ENCODE results near the gene TRAF3.

TRAF3 gene

GRCh38 chr14:102737402-102738372 is 39.6 kb upstream of the TRAF3 start:
- no peaks in the 10 kb centered on the region for H3K4me1 ChIP-seq (ENCODE audit: control insufficient read depth, insufficient read depth, low read length)
- no peak overlapping the region for H3K4me3 ChIP-seq (ENCODE audit: low read length)
- H3K9me3 ChIP-seq (ENCODE audit: control insufficient read depth, low read length): no peaks in the 10 kb centered on the region
- H3K36me3 ChIP-seq (ENCODE audit: control insufficient read depth, insufficient read depth, low read length): no peaks in the 10 kb centered on the region
- no peak overlapping the region for H3K9ac ChIP-seq (ENCODE audit: low read length)
- H3K27me3 ChIP-seq (ENCODE audit: control insufficient read depth, insufficient read depth, low read length): no peaks in the 10 kb centered on the region

DNA sequence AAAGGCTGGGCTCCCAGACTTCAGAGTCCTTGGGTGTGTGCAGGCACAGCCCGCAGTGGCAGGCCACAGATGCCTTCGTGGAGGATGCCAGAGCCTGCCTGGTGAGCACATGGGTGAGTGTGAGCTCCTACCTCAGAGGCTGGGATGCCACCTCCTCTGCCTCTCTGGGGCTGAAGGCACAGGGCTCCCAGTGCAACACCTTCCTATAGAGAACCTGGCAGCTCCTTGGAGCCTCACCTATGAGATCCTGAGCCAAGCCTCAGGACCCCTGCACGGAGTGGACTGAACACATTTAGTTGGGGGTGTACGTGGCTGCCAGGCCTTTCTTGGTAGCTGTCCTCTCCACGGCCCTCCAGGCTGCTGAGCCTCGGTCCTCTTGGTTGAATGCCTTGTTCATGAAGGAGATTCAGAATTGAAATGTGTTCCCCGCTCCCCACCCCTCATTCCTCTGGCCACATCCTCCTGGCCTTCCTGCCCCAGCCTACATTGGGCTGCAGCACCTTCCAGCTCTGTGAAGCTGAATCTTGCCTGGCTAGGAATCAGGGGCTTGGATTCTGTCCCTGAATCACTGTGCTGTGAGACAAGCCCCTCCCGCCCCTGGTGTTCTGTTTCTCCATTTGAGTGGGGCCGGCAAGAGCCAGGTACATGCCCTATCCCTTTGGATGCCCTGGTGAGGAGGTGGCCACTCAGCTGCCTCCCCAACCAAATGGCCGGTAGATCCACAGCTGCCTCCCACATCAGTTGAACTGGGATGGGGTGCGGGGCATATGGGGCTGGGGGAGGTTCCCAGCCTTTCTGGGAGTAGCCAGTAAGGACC is 38.7 kb upstream of the TRAF3 start:
- no peaks in the 10 kb centered on the region for H3K36me3 ChIP-seq (ENCODE audit: control insufficient read depth, insufficient read depth, low read length)
- H3K27me3 ChIP-seq (ENCODE audit: control insufficient read depth, insufficient read depth, low read length): no peaks in the 10 kb centered on the region
- no peak overlapping the region for H3K4me3 ChIP-seq (ENCODE audit: low read length)
- no peak overlapping the region for H3K9ac ChIP-seq (ENCODE audit: low read length)
- no peaks in the 10 kb centered on the region for H3K9me3 ChIP-seq (ENCODE audit: control insufficient read depth, low read length)
- H3K4me1 ChIP-seq (ENCODE audit: control insufficient read depth, insufficient read depth, low read length): no peaks in the 10 kb centered on the region

DNA sequence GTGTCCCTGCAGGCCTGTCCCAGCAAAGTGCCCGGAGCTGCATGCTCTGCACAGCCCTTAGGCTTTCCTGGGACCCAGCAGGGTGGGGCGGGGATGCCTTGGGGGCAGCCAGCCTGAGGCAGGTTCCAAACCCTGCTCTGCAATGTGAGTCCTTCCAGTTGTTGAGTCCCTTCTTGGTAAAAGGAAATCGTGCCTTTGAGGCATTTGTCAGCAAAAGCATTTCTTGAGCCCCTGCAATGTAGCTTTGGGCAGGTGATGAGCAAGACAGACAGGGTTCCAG is 38.1 kb upstream of the TRAF3 start:
- H3K27me3 ChIP-seq (ENCODE audit: control insufficient read depth, insufficient read depth, low read length): no peaks in the 10 kb centered on the region

GRCh38 chr14:102746634-102747438 is 30.4 kb upstream of the TRAF3 start:
- H3K9ac ChIP-seq (ENCODE audit: low read length): no peak overlapping the region

More for the DNA sequence above, 38.1 kb upstream of the TRAF3 start:
- H3K9ac ChIP-seq (ENCODE audit: low read length): no peak overlapping the region
- no peaks in the 10 kb centered on the region for H3K9me3 ChIP-seq (ENCODE audit: control insufficient read depth, low read length)
- H3K36me3 ChIP-seq (ENCODE audit: control insufficient read depth, insufficient read depth, low read length): no peaks in the 10 kb centered on the region
- no peak overlapping the region for H3K4me3 ChIP-seq (ENCODE audit: low read length)
- no peaks in the 10 kb centered on the region for H3K4me1 ChIP-seq (ENCODE audit: control insufficient read depth, insufficient read depth, low read length)

GRCh38 chr14:102748806-102749205 is 28.4 kb upstream of the TRAF3 start:
- no peaks in the 10 kb centered on the region for H3K4me1 ChIP-seq (ENCODE audit: control insufficient read depth, insufficient read depth, low read length)
- no peak overlapping the region for H3K9ac ChIP-seq (ENCODE audit: low read length)
- H3K36me3 ChIP-seq (ENCODE audit: control insufficient read depth, insufficient read depth, low read length): no peaks in the 10 kb centered on the region
- no peaks in the 10 kb centered on the region for H3K9me3 ChIP-seq (ENCODE audit: control insufficient read depth, low read length)
- H3K27me3 ChIP-seq (ENCODE audit: control insufficient read depth, insufficient read depth, low read length): no peaks in the 10 kb centered on the region
- no peak overlapping the region for H3K4me3 ChIP-seq (ENCODE audit: low read length)

More at GRCh38 chr14:102746634-102747438, 30.4 kb upstream of the TRAF3 start:
- no peaks in the 10 kb centered on the region for H3K36me3 ChIP-seq (ENCODE audit: control insufficient read depth, insufficient read depth, low read length)
- H3K4me3 ChIP-seq (ENCODE audit: low read length): no peak overlapping the region
- no peaks in the 10 kb centered on the region for H3K27me3 ChIP-seq (ENCODE audit: control insufficient read depth, insufficient read depth, low read length)
- H3K9me3 ChIP-seq (ENCODE audit: control insufficient read depth, low read length): no peaks in the 10 kb centered on the region
- no peaks in the 10 kb centered on the region for H3K4me1 ChIP-seq (ENCODE audit: control insufficient read depth, insufficient read depth, low read length)

DNA sequence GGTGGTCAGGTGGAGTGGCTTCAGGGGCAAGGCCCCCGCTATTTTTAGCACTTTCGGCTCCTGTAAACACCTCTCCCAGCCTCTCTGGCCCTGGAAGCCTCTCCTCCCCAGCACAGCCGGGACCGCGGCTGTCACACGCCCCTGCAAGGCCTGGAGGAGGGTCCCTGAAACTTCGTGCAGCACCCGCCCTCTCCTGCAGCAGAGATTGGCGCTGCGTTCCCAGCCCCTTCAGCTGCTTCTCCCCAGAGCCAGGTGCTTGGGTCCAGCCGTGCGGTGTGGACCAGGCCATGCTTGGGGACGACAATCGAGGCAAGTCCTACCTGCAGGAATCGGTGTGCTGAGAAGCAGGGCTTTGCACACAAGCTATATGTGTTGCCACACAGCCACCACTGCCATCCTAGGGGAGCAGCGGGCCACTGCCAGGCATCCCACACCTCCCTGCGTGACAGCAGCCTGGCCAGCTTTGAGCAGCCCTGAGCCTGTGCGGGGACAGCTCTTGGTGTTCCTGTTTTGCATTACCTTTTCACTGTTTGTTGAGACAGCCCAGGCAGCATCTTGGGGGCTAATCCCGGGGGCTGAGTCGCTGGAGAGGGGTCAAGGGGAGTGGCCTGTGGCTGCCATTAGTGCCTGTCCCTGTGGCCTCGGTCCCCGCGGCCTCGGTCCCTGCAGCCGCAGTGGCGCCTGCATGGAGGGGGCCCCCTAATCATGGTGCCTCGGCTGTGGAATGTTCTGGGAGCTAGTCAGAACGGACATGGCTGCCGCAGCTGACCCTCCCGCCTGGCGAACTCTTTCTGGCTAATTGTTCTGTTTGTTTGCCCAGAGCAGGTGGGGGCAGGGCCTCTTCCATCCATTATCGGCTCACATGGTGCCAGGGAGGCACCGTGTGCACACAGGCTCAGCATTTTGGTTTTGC is 27.6 kb upstream of the TRAF3 start:
- Histone ChIP-seq H3K4me1 (ENCODE audit: control insufficient read depth, insufficient read depth, low read length) (no peaks in the 10 kb centered on the region), H3K36me3 (ENCODE audit: control insufficient read depth, insufficient read depth, low read length) (no peaks in the 10 kb centered on the region), H3K9ac (ENCODE audit: low read length) (no peak overlapping the region), H3K27me3 (ENCODE audit: control insufficient read depth, insufficient read depth, low read length) (no peaks in the 10 kb centered on the region), H3K9me3 (ENCODE audit: control insufficient read depth, low read length) (no peaks in the 10 kb centered on the region), H3K4me3 (ENCODE audit: low read length) (no peak overlapping the region)

GRCh38 chr14:102750376-102750775 is 26.9 kb upstream of the TRAF3 start:
- no peak overlapping the region for H3K4me3 ChIP-seq (ENCODE audit: low read length)
- no peak overlapping the region for H3K9ac ChIP-seq (ENCODE audit: low read length)
- H3K36me3 ChIP-seq (ENCODE audit: control insufficient read depth, insufficient read depth, low read length): no peaks in the 10 kb centered on the region
- H3K27me3 ChIP-seq (ENCODE audit: control insufficient read depth, insufficient read depth, low read length): no peaks in the 10 kb centered on the region
- H3K9me3 ChIP-seq (ENCODE audit: control insufficient read depth, low read length): no peaks in the 10 kb centered on the region
- H3K4me1 ChIP-seq (ENCODE audit: control insufficient read depth, insufficient read depth, low read length): no peaks in the 10 kb centered on the region

GRCh38 chr14:102751088-102751487 is 26.2 kb upstream of the TRAF3 start:
- no peaks in the 10 kb centered on the region for H3K36me3 ChIP-seq (ENCODE audit: control insufficient read depth, insufficient read depth, low read length)
- no peak overlapping the region for H3K4me3 ChIP-seq (ENCODE audit: low read length)
- no peak overlapping the region for H3K9ac ChIP-seq (ENCODE audit: low read length)
- H3K4me1 ChIP-seq (ENCODE audit: control insufficient read depth, insufficient read depth, low read length): no peaks in the 10 kb centered on the region
- H3K27me3 ChIP-seq (ENCODE audit: control insufficient read depth, insufficient read depth, low read length): no peaks in the 10 kb centered on the region
- no peaks in the 10 kb centered on the region for H3K9me3 ChIP-seq (ENCODE audit: control insufficient read depth, low read length)

- Histone ChIP-seq H3K27me3 (ENCODE audit: control insufficient read depth, insufficient read depth, low read length) (no peaks in the 10 kb centered on the region), H3K36me3 (ENCODE audit: control insufficient read depth, insufficient read depth, low read length) (no peaks in the 10 kb centered on the region), H3K4me3 (ENCODE audit: low read length) (no peak overlapping the region), H3K9ac (ENCODE audit: low read length) (no peak overlapping the region), H3K4me1 (ENCODE audit: control insufficient read depth, insufficient read depth, low read length) (no peaks in the 10 kb centered on the region), H3K9me3 (ENCODE audit: control insufficient read depth, low read length) (no peaks in the 10 kb centered on the region)
Observed at GRCh38 chr14:102752239-102752847, 24.9 kb upstream of the TRAF3 start.

DNA sequence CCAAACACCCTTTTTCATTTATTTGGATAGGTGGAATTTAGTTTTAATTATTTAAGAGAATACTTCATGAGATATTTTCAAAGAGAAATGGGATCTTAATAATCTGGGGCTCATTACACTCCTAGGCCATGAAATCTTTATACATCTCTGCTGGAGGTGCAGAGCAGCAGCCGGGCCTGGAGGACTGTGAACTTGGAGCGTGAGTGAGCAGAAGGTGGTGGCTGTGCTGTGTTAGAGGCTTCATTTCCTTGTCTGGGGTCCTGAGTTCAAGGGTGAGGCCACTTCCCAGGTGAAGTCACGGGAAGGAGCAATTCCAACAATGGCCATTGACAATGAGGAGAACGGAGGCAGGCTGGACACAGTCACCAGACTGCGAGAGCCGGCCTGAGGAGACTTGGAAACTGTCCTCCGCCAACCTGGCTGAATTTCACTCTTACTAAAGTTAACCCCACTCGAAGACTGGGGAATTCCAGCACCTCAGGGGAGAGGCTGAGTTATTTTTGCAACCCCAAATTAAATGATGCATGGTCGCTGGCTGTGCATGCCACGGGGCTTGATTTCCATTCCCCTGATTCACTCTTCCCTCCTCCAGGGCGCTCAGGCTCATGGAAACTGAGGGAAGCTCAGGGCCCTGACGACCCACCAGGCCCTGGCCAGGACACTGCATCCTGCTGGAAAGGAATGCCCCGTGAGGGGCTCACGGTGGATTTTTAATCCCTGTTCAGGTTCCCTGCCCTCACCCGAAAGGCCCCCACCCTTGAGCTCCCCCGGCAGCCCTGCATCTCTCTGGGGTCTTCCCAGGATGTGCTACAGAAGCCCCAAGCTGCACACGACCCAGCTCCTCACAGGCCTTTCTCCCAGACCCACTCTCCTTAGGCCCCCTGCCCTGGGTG is 22.6 kb upstream of the TRAF3 start:
- Histone ChIP-seq H3K27me3 (ENCODE audit: control insufficient read depth, insufficient read depth, low read length) (no peaks in the 10 kb centered on the region), H3K4me3 (ENCODE audit: low read length) (no peak overlapping the region), H3K36me3 (ENCODE audit: control insufficient read depth, insufficient read depth, low read length) (no peaks in the 10 kb centered on the region), H3K4me1 (ENCODE audit: control insufficient read depth, insufficient read depth, low read length) (no peaks in the 10 kb centered on the region), H3K9ac (ENCODE audit: low read length) (no peak overlapping the region), H3K9me3 (ENCODE audit: control insufficient read depth, low read length) (no peaks in the 10 kb centered on the region)
